SK-N-SH treated with all-trans-retinoic acid at 6 μM for 48 hours (cell line): ENCODE results near the gene C11orf68.

Experiments used
- ATAC-seq: fragments of 200-7000 bp; cut with Tn5 transposase; 3 replicates; pipeline ENCODE4 v1.9.1; 2020; ENCODE audit warnings: mild to moderate bottlenecking, moderate library complexity
- ARNTL ChIP-seq: fragments of 450-650 bp; formaldehyde crosslinking; IDR thresholded peaks from 2 replicates; pipeline ENCODE4 v1.5.0; 2020; ENCODE audit warnings: low read depth, mild to moderate bottlenecking, moderate library complexity, borderline replicate concordance
- ESRRG ChIP-seq: fragments of 250-450 bp; sonication (Bioruptor Pico); IDR thresholded peaks from 2 replicates; pipeline ENCODE4 v1.6.1; 2021; ENCODE audit warnings: mild to moderate bottlenecking
- GLIS3 ChIP-seq: fragments of 250-450 bp; sonication (Bioruptor Pico); IDR thresholded peaks from 2 replicates; pipeline ENCODE4 v1.5.0; 2020; ENCODE audit warnings: mild to moderate bottlenecking, moderate library complexity
- OSR1 ChIP-seq: fragments of 250-450 bp; sonication (Bioruptor Pico); IDR thresholded peaks from 2 replicates; pipeline ENCODE4 v1.8.0; 2022; ENCODE audit warnings: moderate library complexity, mild to moderate bottlenecking, inconsistent platforms
- RARB ChIP-seq: fragments of 250-450 bp; sonication (Bioruptor Pico); IDR thresholded peaks from 2 replicates; pipeline ENCODE4 v1.8.0; 2021; ENCODE audit warnings: mild to moderate bottlenecking, moderate library complexity
- SNAI2 ChIP-seq: fragments of 250-450 bp; sonication (Bioruptor Pico); IDR thresholded peaks from 2 replicates; pipeline ENCODE4 v1.5.0; 2020; ENCODE audit warnings: mild to moderate bottlenecking, moderate library complexity
- TCF4 ChIP-seq: fragments of 250-450 bp; sonication (Bioruptor Pico); IDR thresholded peaks from 2 replicates; pipeline ENCODE4 v1.8.0; 2021; ENCODE audit warnings: mild to moderate bottlenecking, moderate library complexity, borderline replicate concordance
- TOX ChIP-seq: fragments of 250-450 bp; sonication (Bioruptor Pico); IDR thresholded peaks from 2 replicates; pipeline ENCODE4 v1.8.0; 2021; ENCODE audit warnings: mild to moderate bottlenecking, moderate library complexity, borderline replicate concordance
- ZFP3 ChIP-seq: fragments of 250-450 bp; sonication (Bioruptor Pico); IDR thresholded peaks from 2 replicates; pipeline ENCODE4 v1.5.0; 2020; ENCODE audit warnings: mild to moderate bottlenecking, moderate library complexity
- ZFP30 ChIP-seq: fragments of 450-650 bp; formaldehyde crosslinking; IDR thresholded peaks from 2 replicates; pipeline ENCODE4 v1.5.0; 2022; ENCODE audit warnings: mild to moderate bottlenecking, moderate library complexity
- ZNF565 ChIP-seq: fragments of 450-650 bp; formaldehyde crosslinking; conservative IDR thresholded peaks from 2 replicates; pipeline ENCODE4 v1.5.0; 2020; ENCODE audit warnings: low read depth, mild to moderate bottlenecking, moderate library complexity
- ZNF70 ChIP-seq: fragments of 450-650 bp; formaldehyde crosslinking; IDR thresholded peaks from 2 replicates; pipeline ENCODE4 v1.5.0; 2020; ENCODE audit warnings: mild to moderate bottlenecking, moderate library complexity
- ZNF8 ChIP-seq: fragments of 450-650 bp; formaldehyde crosslinking; IDR thresholded peaks from 2 replicates; pipeline ENCODE4 v1.5.0; 2020; ENCODE audit warnings: mild to moderate bottlenecking, moderate library complexity
- TF ChIP-seq, protein P1 (sequence below): fragments of 250-450 bp; sonication (Bioruptor Pico); IDR thresholded peaks from 2 replicates; pipeline ENCODE4 v1.5.0; 2020; ENCODE audit warnings: mild to moderate bottlenecking, moderate library complexity
- TF ChIP-seq, protein P2 (sequence below): fragments of 250-450 bp; sonication (Bioruptor Pico); IDR thresholded peaks from 2 replicates; pipeline ENCODE4 v1.5.1; 2020; ENCODE audit warnings: low read depth, mild to moderate bottlenecking, moderate library complexity

The C11orf68 gene

DNA sequence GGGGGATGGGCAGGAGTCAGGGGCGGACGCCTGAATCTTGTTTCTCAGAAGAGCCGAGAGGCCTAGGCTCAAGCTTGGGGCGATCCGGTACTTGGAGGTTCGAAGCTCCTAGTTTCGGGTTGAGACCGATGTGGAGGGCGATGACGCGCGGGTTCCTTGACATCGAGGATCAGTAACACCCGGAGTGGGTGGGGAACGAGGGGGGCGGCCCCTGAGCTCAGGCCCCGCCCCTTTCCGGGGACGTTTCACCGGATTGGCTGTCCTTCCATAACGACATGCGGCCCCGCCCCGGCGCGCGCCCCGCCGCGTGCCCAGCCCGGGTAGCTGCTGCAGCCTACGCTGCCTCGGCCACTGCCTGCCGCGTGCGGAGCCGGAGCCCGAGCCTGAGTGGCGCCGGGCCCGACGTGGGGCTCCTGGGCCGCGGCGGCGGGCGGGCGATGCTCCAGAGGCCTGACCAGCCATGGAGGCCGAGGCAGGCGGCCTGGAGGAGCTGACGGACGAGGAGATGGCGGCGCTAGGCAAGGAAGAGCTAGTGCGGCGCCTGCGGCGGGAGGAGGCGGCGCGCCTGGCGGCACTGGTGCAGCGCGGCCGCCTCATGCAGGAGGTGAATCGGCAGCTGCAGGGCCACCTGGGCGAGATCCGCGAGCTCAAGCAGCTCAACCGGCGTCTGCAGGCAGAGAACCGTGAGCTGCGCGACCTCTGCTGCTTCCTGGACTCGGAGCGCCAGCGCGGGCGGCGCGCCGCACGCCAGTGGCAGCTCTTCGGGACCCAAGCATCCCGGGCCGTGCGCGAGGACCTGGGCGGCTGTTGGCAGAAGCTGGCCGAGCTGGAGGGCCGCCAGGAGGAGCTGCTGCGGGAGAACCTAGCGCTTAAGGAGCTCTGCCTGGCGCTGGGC lies 28.3 kb downstream of the C11orf68 start, which contains the start of gene CCDC85B:
TSS of gene CCDC85B (plus strand) at position 350 of the 895 bp plus-strand sequence. CDS start at position 461, 111 bp downstream.
- peak; percentile 53 for ATAC-seq

DNA sequence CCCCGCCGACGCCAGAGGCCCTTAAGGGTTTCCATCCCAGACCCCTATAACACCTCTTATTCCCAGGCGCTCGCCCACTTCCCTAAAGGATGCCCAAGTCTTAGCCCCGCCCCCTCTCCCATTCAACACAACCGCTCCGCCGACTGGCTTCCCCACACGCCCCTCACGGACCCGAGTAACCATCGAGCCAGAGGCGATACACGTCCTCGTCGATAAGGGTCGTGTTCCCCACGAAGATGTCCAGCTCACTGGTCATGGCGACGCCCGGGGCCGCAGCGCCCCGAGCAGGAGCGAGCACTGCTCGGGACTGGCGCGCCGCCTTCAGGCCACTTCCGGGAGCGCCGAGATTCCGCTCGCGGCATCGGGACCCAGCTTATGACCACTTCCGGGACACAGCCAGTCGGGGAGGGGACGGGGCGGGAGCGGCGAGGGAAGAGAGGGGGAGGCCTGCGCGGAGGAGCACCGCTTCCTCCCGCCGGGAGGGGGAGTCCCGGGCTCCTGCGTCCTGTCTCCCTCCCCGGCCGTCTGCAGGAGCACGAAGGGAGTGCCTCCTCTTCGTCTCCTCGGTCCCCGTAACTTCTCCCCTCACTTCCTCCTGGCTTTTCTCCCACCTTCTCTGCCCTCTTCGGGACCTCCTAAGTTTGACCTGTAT lies 30.6 kb downstream of the C11orf68 start, which contains the start of gene FIBP:
TSS of gene FIBP (minus strand) at position 309 of the 652 bp plus-strand sequence. CDS start at position 256, 53 bp downstream.
- TF ChIP-seq ZFP3 (CRISPR knock-in tag) = 0 out of 2 replicates have a peak, but pooled peaks have one; percentile 15
- TF ChIP-seq, protein P1, sequence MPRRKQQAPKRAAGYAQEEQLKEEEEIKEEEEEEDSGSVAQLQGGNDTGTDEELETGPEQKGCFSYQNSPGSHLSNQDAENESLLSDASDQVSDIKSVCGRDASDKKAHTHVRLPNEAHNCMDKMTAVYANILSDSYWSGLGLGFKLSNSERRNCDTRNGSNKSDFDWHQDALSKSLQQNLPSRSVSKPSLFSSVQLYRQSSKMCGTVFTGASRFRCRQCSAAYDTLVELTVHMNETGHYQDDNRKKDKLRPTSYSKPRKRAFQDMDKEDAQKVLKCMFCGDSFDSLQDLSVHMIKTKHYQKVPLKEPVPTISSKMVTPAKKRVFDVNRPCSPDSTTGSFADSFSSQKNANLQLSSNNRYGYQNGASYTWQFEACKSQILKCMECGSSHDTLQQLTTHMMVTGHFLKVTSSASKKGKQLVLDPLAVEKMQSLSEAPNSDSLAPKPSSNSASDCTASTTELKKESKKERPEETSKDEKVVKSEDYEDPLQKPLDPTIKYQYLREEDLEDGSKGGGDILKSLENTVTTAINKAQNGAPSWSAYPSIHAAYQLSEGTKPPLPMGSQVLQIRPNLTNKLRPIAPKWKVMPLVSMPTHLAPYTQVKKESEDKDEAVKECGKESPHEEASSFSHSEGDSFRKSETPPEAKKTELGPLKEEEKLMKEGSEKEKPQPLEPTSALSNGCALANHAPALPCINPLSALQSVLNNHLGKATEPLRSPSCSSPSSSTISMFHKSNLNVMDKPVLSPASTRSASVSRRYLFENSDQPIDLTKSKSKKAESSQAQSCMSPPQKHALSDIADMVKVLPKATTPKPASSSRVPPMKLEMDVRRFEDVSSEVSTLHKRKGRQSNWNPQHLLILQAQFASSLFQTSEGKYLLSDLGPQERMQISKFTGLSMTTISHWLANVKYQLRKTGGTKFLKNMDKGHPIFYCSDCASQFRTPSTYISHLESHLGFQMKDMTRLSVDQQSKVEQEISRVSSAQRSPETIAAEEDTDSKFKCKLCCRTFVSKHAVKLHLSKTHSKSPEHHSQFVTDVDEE = no peak
- TF ChIP-seq ESRRG = no peak
- TF ChIP-seq GLIS3 (CRISPR knock-in tag) = no peak
- peak; percentile 73 for ATAC-seq

More for the DNA sequence above, 28.3 kb downstream of the C11orf68 start, which contains the start of gene CCDC85B:
- TF ChIP-seq SNAI2 (CRISPR knock-in tag) = no peak
- no peak for TF ChIP-seq TOX
- TF ChIP-seq, protein P2, sequence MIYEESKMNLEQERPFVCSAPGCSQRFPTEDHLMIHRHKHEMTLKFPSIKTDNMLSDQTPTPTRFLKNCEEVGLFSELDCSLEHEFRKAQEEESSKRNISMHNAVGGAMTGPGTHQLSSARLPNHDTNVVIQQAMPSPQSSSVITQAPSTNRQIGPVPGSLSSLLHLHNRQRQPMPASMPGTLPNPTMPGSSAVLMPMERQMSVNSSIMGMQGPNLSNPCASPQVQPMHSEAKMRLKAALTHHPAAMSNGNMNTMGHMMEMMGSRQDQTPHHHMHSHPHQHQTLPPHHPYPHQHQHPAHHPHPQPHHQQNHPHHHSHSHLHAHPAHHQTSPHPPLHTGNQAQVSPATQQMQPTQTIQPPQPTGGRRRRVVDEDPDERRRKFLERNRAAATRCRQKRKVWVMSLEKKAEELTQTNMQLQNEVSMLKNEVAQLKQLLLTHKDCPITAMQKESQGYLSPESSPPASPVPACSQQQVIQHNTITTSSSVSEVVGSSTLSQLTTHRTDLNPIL (CRISPR knock-in tag) = no peak
- no peak for TF ChIP-seq TCF4 (CRISPR knock-in tag)
- TF ChIP-seq RARB (CRISPR knock-in tag) = no peak
- no peak for TF ChIP-seq ZFP30 (CRISPR knock-in tag)
- TF ChIP-seq, protein P1 = no peak
- peak; percentile 96 for TF ChIP-seq ARNTL (CRISPR knock-in tag)
- TF ChIP-seq ZNF70 = peak; percentile 31; the same call in 1 of the 2 replicates
- no peak for TF ChIP-seq ZNF8 (CRISPR knock-in tag)
- no peak for TF ChIP-seq GLIS3 (CRISPR knock-in tag)
- no peak for TF ChIP-seq OSR1 (CRISPR knock-in tag)

DNA sequence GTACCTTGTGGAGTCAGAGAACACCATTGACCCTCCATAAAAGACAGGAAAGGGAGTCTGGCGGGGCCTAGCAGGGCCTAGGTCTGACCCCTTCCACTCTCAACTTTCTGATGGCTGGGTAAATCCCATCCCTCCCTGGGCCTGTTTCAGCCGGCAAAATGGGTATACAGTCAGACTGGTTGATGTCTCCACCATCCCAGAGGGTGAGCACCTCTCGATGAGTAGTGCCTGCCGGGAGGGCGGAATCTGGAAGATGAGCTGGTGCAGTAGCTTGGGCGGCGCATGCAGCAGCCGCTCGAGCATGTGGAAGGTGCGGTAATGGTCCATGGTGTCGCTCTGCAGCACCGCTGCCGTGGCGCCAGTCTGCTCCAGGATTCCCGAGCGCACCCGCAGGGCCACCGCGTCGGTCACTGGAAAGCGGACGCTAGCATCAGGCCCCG lies 31.1 kb downstream of the C11orf68 start:
- peak; percentile 9 for ATAC-seq
- TF ChIP-seq, protein P1 = no peak
- no peak for TF ChIP-seq ARNTL (CRISPR knock-in tag)
- no peak for TF ChIP-seq ZNF565
- TF ChIP-seq GLIS3 (CRISPR knock-in tag) = no peak
- TF ChIP-seq SNAI2 (CRISPR knock-in tag) = no peak
